Endothelial cell of umbilical vein (primary cell): ENCODE results near the gene PHACTR1. TPM values are rescaled to one million over a fixed set of nuclear protein-coding genes. Genes with fewer than 3 reads are reported as not detected.
"Not testable (repeated sequence)": the region's sequence is repeated elsewhere in the genome, so short reads cannot be mapped to it uniquely, and the experiment has no call there.

Experiments used
- BruUV-seq: library from RNA; stranded (reverse); fragments of 400-500 nt; replicated peaks from 2 replicates; lab custom pipeline; 2021; lab: Mats Ljungman, UMichigan
- CTCF ChIA-PET: fragments of 300-600, 350-600 bp; sonication (Branson Sonifier 250); formaldehyde crosslinking; loops from one replicate; lab custom pipeline; 2021; ENCODE audit warnings: antibody characterized with exemption, inconsistent platforms; lab: Charles Lee
- POLR2A ChIA-PET: fragments of 300-600, 350-600 bp; sonication (Branson Sonifier 250); formaldehyde crosslinking; loops from one replicate; lab custom pipeline; 2021; ENCODE audit warnings: antibody characterized with exemption, inconsistent platforms; lab: Charles Lee
- DNase-seq: peaks from one replicate; pipeline ENCODE4 v3.0.0-alpha.2; 2011; ENCODE audit warnings: low read depth, low spot score
- FAIRE-seq: peaks from 2 replicates; lab custom pipeline; 2011; peaks lifted over from hg19 to GRCh38; lab: Jason Lieb, UNC
- H2AFZ ChIP-seq: 2 replicates; pipeline ENCODE4 v1.6.0; 2012; ENCODE audit warnings: low read depth, low read length, control low read depth, inconsistent platforms
- H3K27ac ChIP-seq: 2 replicates; pipeline ENCODE4 v1.5.1; 2011; ENCODE audit warnings: low read depth, mild to moderate bottlenecking, control low read depth, low read length, moderate library complexity; ENCODE audit not compliant: insufficient read depth
- H3K27me3 ChIP-seq, 2 experiments: 2 replicates each; pipeline versions ENCODE4 v1.6.0 to v1.6.1; 2011; ENCODE audit warnings: low read length in 2 of 2, mixed read lengths in 1 of 2; ENCODE audit not compliant: control insufficient read depth in 2 of 2, insufficient read depth in 2 of 2
- H3K36me3 ChIP-seq, 2 experiments: 2 replicates in 1 of 2; 3 replicates in 1 of 2; pipeline ENCODE4 v1.5.1; 2011; ENCODE audit warnings: low read length in 2 of 2, mild to moderate bottlenecking in 1 of 2, moderate library complexity in 1 of 2; ENCODE audit not compliant: control insufficient read depth in 2 of 2, insufficient read depth in 2 of 2; ENCODE audit errors: extremely low read depth in 1 of 2
- H3K4me1 ChIP-seq: 3 replicates; pipeline ENCODE4 v1.5.1; 2011; ENCODE audit warnings: mild to moderate bottlenecking, low read length; ENCODE audit not compliant: control insufficient read depth, insufficient read depth; ENCODE audit errors: extremely low read depth
- H3K4me2 ChIP-seq: 2 replicates; pipeline ENCODE4 v1.6.1; 2011; ENCODE audit warnings: low read length, control low read depth, mixed read lengths; ENCODE audit not compliant: insufficient read depth
- H3K4me3 ChIP-seq, 3 experiments: fragments of 200-600 bp in 1 of 3; sonication (generic), shearing (Covaris generic) in 1 of 3; replicated peaks in 1 of 3; 2 replicates each; pipeline ENCODE4 v1.5.1; 2011 to 2016; ENCODE audit warnings: control low read depth in 3 of 3, low read length in 3 of 3, mild to moderate bottlenecking in 2 of 3, inconsistent platforms in 1 of 3, low read depth in 1 of 3, moderate library complexity in 1 of 3; ENCODE audit not compliant: insufficient read depth in 1 of 3
- H3K79me2 ChIP-seq: 2 replicates; pipeline ENCODE4 v1.6.0; 2012; ENCODE audit warnings: low read length, inconsistent platforms; ENCODE audit not compliant: control insufficient read depth, insufficient read depth
- H3K9ac ChIP-seq: replicated peaks from 2 replicates; pipeline ENCODE3; 2011; ENCODE audit warnings: low read length, control low read depth; ENCODE audit not compliant: insufficient read depth; ENCODE audit errors: extremely low read depth
- H3K9me1 ChIP-seq: replicated peaks from 3 replicates; pipeline ENCODE4 v1.6.0; 2011; ENCODE audit warnings: mild to moderate bottlenecking, low read length; ENCODE audit not compliant: control insufficient read depth, insufficient read depth; ENCODE audit errors: extremely low read depth
- H3K9me3 ChIP-seq: replicated peaks from 2 replicates; pipeline ENCODE4 v1.5.1; 2012; ENCODE audit warnings: low read length, inconsistent platforms; ENCODE audit not compliant: control insufficient read depth, insufficient read depth
- H4K20me1 ChIP-seq: replicated peaks from 2 replicates; pipeline ENCODE3; 2011; ENCODE audit warnings: mild to moderate bottlenecking, low read length; ENCODE audit not compliant: control insufficient read depth, insufficient read depth; ENCODE audit errors: extremely low read depth
- POLR2A ChIP-seq: IDR thresholded peaks from 2 replicates; pipeline ENCODE4 v1.6.1; 2012; ENCODE audit warnings: low read depth, mild to moderate bottlenecking, control low read depth, low read length
- POLR2AphosphoS5 ChIP-seq: IDR thresholded peaks from 2 replicates; pipeline ENCODE4 v1.6.1; 2012; ENCODE audit warnings: low read depth, mild to moderate bottlenecking, control low read depth, low read length, moderate library complexity; ENCODE audit not compliant: insufficient read depth
- dilution Hi-C: fragments of 300-500 bp; cut with MboI; formaldehyde crosslinking; loops from one replicate; pipeline ENCODE4 v1.15.0; 2019; ENCODE audit warnings: low sequenced_read_pairs; ENCODE audit not compliant: extremely low pct_ligation_motif_present
- intact Hi-C: fragments of 100-400 bp; cut with micrococcal nuclease; formaldehyde crosslinking; loops from one replicate; pipeline ENCODE4 v1.10.0; 2022
- polyA plus RNA-seq, 4 experiments: library from polyadenylated mRNA; depleted of rRNA in 3 of 4; stranded (reverse) in 3 of 4; unstranded in 1 of 4; fragments of >200 nt; gene quantifications; 2 replicates each; pipeline versions ENCODE4 v1.2.1 to v1.2.3, GENCODE V29; 2011 to 2012; ENCODE audit warnings: missing spikeins in 1 of 4
- total RNA-seq: library from RNA; stranded (reverse); gene quantifications from 2 replicates; pipeline ENCODE4 v1.2.3, GENCODE V29; 2021

The PHACTR1 gene
- total and polyA plus RNA-seq, 2 donors (not counting 3 experiments of a cell fraction or from before 2014, with no cell fraction given), result 2.4 to 23.2 TPM

DNA sequence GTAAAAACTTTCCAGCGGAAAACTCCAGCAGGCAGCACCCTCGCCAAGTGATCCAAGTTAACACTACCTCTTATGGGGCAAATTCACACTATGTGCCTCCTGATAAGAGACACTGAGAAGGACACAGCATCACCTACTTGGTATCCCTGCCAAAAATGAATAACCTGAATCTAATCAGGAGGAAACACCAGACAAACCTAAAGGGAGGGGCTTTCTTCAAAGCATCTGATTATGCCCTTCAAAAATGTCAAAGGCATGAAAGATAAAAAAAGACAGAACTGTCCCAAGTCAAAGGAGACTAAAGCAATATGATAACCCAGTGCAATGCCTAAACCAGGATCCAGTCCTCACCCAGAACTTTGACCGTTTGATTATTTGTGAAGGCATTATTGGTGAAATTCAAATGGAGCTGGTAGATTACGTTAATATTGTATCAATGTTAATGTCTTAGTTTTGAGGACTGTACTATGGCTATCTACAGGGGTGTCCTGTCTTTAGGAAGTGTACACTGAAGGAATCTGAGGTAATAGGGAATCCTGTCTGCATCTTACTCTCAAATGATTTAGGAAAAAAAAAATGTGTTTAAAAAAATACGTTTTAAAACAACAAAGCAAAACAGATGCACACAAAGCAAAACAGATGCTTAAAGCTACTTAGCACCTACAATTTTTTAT is 603.5 kb downstream of the PHACTR1 start:
- dilution Hi-C loops, result no loop called here

DNA sequence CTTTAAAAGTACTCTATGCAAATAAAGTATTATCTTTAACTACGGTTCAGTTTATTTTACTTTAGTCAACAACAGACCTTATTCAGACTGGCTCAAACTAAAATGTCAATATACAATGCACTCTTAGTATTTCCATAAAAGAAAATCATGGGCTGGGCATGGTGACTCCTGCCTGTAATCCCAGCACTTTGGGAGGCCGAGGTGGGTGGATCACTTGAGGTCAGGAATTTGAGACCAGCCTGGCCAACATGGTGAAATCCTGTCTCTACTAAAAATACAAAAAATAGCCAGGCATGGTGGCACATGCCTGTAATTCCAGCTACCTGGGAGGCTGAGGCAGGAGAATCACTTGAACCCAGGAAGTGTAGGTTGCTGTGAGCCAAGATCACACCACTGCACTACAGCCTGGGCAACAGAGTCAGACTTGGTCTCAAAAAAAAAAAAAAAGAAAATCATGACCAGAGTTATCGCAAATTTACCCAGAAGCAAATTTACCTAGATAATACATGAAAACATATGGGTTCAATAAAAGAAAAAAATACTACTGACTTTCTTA is 609.5 kb downstream of the PHACTR1 start:
- H3K9me1 ChIP-seq, FAIRE-seq, H3K9ac ChIP-seq, H4K20me1 ChIP-seq, H3K4me3 ChIP-seq, H3K9me3 ChIP-seq, H3K27me3 ChIP-seq, DNase-seq, H3K4me2 ChIP-seq, H3K36me3 ChIP-seq, BruUV-seq, H3K27ac ChIP-seq, H3K79me2 ChIP-seq, H2AFZ ChIP-seq, POLR2A ChIA-PET: not testable (repeated sequence)
- intact Hi-C loops (loop anchor here (5.0 kb wide), 2 partner anchors 314 to 386 kb away; partner anchors contain the start of gene RANBP9), dilution Hi-C loops (loop anchor here (25.0 kb wide), 1 partner anchor 236 kb away; the partner anchor contains the start of gene SIRT5)
- peaks cover 16% of the 10 kb centered on the region for H3K4me1 ChIP-seq
- CTCF ChIA-PET, result interaction anchor here (1.3 kb wide), 1 partner anchor 131 kb away, joined by 3 read pairs; no protein-coding TSS in a partner anchor

More for the DNA sequence above, 603.5 kb downstream of the PHACTR1 start:
- POLR2A ChIA-PET, result no interaction called here
- no peak overlapping the region for H3K9ac ChIP-seq
- H4K20me1 ChIP-seq, result no peaks in the 10 kb centered on the region
- CTCF ChIA-PET, result no interaction called here
- no peak for FAIRE-seq
- H3K4me3 ChIP-seq, result no peak overlapping the region
- H3K27ac ChIP-seq, result no peak overlapping the region
- BruUV-seq, result no TSS peak
- no peaks in the 10 kb centered on the region for H3K4me1 ChIP-seq
- no peaks in the 10 kb centered on the region for H3K9me3 ChIP-seq
- intact Hi-C loops, result no loop called here
- H3K4me2 ChIP-seq, result no peak overlapping the region
- DNase-seq, result no peak
- no peak overlapping the region for H2AFZ ChIP-seq
- peaks cover 12 to 20% of the 10 kb centered on the region in 2 experiments for H3K36me3 ChIP-seq
- H3K27me3 ChIP-seq, result no peaks in the 10 kb centered on the region
- H3K9me1 ChIP-seq, result no peaks in the 10 kb centered on the region
- TF ChIP-seq POLR2A (no peak), POLR2AphosphoS5 (no peak)
- H3K79me2 ChIP-seq, result no peaks in the 10 kb centered on the region
